Fibroblast of skin of right biceps (primary cell): Measurements from ENCODE around the gene TXNDC11.

Experiments used
- DNase-seq: peaks from one replicate; pipeline ENCODE4 v3.0.0-alpha.2; 2013

TXNDC11 gene

DNA sequence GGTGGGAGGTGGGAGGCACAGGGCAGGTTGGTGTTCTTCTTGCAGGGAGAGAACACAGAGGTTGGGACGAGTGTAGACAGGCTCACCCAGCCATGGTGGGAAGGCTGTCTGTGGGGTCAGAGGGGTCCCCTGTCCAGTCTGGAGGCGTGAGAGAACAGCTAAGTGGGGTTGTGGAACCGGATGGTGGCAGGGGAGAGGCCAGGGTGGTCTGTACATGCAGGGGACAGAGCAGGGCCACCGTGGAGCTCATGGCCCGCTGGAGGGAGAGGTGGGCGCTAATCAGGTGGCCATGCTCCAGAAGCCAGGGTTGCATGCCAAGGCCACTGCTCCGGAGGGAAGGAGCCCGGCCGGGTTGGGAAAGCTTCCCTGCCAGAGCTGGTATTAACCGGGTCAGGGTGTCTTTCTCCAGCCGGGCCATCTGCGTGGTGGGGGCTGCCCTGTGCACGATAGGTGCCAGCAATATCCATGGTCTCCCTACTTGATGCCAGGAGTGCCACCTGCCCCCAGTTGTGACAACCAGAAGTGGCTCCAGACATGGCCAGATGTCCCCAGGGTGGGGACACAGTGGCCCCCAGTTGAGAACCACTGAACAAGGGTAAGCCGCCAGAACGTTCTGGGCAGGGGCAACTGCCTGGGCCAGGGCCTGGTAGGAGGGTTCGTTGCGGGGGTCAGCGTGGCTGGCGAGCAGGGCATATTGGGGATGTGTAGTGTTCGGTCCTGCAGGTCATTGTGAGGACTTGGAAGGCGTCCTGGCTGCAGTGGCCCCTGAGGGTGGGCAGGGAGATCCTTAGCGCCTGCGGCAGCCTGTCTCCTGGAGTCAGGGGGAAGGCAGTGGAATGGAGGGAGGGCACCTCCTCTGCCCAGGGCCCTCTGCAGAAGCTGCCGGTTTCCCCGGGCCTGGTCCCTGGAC, 69.3 kb downstream of the TXNDC11 start:
- DNase-seq = no peak

DNA sequence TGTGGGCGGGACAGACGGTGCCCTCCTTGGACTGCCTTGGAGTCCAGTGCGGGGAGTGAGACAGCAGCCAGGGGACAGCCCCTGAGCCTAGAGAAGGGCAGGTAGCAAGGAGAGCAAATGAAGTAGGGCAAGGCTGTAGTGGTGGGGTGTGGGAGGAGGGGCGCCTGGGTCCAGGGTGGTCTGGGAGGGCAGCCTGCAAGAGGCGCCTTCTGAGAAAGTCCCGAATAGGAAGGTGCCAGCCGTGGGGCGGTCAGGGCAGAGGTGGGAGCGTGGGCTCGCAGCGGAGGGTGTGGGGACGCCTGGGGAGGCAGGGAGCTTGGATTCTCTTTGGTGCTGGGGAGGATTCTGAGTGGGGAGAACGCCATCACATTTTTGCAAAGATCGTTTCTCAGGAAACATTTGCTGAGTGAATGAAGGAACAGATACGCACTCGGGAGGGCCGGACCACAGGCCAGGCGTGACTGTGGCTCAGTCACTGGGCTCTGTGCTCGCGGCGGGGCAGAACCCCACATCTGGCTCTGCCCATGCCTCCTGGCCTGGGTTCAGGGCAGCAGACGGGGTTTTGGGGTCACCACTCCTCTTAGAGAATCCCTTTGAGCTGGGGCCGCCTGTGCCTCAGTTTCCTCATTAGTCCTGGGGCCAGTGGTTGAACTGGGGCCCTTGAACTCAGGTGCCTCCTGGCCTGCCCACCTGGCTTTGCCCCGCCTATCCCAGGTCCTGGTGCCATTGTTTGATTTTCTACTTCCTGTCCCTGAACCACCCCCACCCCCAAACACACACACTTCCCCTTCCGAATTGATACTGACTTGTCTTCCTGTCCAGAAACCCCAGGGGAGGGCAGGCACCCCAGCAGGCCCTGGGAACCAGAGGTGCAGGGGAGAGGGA, 70.2 kb downstream of the TXNDC11 start:
- DNase-seq = no peak

DNA sequence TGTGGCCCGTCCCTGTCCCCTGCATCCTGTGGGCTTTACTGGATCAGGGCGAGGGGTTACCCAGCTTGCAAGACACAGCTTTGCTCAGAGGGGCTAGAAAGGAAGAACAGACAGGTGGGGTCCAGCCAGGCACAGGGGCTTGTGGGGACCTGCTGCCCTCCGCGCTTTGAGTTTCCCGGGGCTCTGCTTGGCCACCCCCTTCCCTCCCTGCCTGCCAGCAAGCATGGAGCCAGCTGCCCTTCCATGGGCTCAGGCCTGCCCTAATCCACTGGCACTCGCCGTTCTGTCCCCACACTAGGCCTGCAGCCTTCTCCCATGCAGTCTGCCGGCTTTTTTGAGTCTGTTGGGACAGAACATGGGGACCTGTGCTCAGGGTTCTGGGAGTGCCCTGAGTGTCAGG, 71.0 kb downstream of the TXNDC11 start:
- DNase-seq = no peak

DNA sequence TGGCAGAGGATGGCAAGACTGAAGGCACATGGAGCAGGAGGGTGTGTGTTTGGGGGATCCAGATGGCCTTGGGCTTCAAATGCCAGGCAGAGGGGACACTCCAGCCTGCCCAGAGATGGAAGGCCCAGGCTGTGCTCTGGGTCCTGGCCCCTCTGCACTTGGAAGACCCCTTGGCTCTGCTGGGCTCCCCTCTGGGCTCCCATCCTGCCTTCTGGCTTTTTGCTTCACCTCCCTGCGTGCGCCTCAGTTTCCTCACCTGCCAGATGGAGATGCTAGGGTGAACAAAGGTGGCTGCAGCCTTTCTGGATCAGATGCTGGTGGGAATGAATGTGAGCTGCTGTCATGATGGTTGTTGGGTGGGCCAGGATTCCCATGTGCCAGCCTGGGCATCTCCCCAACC, 71.4 kb downstream of the TXNDC11 start:
- no peak for DNase-seq

DNA sequence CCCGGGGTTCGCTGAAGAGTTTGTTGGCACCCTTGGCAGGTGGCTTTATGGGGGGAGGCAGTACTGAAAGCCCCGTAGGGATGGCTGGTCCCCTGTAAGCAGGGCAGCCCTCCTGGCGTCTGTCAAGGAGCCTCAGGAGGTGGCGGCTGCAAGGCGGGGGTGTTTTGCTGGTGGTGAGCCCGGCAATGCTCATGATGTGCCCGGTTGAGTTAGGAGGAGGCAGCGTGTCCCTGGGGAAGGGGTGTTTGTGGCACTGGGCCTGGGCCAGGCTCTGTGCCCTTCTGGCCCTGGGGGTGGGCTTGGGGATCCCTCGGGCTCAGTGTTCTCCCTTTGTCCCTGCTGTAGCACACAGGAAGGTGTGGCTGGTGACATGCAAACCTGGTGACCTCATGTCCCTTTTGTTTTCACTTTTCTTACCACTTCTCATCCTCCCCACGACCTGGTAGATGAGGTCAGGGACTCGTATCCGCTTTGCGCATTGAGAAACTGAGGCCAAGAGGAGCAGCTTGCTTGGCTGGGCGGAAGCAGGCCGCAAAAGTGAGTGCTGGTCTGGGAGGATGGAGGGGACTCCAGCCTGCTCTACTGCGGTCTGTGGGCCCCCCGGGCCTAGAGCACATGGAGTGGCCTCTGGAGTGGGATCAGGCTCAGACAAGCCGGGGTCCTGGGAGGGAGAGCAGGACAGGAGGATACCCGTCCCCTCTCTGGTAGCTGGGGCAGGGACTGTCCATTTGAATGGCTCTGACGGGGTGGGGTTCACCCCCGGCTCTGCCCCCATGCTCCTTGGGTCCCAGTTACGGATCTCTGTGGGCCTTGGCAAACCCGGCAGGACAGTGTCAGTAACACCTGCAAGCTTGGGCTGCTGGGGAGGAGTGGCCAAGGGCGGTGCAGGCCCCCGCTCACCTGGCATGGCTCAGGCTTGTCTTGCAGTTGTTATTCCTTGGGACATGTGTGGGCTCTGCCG, 72.2 kb downstream of the TXNDC11 start:
- DNase-seq = no peak

DNA sequence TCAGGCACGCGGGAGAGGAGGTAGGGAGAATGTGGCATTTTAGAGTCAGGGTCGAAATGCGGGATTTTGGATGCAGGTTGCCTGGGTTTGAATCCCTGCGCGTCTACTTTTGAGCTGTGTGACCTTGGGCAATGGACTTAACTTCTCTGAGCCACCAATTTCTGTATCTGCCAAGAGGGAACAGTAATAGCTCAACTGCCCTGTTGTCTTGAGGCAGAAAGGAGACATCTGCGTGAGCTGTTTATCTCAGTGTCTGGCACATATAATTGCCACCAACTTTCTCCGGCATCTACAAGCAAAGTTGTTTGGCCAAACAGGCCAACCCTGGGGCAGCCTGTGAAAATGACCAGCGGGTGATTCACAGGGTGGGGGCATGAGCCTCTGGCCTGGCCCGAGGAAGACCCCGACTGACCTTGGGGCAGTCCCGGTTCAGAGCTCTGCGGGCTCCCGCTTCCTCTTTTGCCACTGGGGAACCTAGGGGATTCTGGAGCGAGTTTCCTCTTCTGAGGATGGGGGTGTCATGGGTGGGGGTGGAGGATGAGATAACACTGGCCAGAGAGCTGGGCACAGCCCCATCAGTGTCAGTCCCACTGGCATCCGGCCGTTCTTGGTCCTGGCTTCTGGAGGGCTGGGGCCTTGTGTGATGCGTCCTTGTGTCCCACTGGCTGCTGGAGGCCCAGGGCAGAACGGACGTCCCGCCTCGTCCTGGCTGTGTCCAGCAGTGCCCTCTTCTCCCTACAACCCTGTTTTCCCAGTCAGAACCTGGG, 73.1 kb downstream of the TXNDC11 start:
- no peak for DNase-seq

DNA sequence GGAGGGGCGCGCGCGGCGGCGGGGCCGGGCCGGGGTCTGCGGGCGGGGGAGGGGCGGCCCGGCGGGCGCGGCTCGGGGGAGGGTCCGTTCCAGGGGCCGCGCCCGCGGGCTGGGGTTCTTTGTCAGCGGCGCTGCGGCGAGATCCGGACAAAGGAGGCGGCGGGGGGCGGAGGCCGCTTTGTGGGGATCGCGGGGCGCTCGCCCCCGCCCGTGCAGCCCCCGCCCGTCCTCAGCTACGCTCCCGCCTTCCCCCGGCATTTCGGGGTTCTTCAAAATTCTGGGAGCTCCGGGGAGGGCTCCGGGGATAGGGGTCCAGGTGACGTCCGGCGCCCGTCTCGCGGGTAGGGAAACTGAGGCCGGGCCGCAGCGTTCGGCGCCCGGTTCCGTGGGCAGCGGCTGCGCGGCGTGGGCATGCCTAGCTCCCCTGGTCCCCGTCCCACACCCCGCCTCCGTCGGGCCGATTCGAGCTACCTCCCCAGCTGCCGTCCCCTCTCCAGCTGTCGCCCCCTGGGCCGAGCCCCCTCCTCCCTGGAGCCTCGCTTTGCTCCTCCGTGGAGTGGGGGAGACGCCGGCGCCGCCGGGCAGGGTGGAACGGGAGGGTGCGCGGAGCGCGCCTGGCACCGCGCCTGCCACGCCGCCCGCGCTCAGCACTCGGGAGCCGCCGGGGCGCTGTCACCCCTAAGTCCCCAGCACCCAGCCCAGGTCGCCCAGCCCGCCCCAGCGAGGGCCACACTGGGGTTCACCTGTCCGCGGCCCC, 73.9 kb downstream of the TXNDC11 start:
- no peak for DNase-seq

DNA sequence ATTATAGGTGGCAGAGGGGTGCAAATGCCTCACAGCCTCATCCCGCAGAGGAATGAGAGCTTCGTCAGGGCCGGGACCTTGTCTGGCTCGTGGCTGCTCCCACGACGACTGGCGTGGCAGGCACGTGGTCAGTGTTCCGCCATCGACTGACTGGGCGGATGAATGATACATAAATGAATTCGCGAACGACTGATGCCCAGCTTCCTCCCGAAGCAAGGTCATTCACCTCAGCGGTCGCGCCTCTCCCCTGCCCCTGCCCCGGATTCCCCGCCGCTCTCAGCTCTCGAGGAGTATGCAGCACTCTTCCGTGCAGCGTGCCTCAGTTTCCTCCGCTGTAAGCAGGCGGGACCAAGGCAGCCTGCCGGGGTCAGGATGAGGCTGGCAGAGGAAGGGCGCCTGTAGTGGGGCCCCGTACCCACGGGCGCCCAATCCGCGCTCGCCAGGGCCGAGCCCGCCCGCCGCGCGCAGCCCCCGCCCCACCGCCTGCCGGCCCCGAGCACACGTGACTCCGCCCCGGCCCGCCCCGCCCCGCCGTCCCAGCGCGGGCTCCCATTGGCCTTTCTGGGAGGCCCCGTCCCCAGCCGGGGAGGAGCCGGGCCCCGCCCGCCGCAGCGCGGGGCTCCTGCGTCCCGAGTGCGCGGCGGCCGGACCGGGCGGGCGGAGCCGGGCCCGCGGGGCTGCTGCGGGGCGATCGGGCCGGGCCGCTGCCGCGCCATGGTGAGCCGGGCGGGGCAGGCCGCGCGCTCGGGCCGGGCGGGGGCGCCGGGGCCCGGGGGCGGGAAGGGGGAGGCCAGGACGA, 74.6 kb downstream of the TXNDC11 start, which contains the start of gene SNN:
TSS of gene SNN (plus strand) at position 632 of the 799 bp plus-strand sequence. CDS start 7,605 bp downstream, outside the sequence.
- peak; percentile 88 for DNase-seq

DNA sequence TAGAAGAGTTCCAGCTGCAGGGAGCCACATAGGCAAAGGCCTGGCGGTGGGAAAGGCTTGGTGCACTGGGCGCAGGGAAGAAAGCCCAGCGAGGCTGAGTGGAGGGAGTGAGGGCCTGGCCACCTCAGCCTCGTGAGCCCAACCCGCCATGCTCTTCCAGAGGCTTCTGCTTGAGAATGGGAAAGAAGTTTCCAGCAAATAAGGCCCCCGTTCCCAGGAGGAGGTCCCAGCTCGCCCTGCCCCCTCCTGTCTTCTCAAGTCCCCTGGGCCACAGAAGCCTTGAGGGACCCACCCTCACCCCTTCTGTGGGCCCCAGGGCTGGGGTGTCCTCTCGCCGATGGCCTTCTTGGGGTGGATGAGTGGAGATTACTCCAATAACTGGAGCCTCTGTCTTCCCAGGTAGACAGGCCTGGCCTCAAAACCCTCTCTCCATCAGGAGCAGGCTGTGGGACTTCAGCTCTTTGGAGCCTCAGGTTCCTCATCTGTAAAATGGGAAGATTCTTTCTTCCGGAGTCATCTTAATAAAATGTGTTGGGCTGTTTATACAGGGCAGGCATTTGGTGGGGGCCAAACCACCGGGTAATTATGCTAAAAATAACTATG, 75.3 kb downstream of the TXNDC11 start:
- DNase-seq = no peak

DNA sequence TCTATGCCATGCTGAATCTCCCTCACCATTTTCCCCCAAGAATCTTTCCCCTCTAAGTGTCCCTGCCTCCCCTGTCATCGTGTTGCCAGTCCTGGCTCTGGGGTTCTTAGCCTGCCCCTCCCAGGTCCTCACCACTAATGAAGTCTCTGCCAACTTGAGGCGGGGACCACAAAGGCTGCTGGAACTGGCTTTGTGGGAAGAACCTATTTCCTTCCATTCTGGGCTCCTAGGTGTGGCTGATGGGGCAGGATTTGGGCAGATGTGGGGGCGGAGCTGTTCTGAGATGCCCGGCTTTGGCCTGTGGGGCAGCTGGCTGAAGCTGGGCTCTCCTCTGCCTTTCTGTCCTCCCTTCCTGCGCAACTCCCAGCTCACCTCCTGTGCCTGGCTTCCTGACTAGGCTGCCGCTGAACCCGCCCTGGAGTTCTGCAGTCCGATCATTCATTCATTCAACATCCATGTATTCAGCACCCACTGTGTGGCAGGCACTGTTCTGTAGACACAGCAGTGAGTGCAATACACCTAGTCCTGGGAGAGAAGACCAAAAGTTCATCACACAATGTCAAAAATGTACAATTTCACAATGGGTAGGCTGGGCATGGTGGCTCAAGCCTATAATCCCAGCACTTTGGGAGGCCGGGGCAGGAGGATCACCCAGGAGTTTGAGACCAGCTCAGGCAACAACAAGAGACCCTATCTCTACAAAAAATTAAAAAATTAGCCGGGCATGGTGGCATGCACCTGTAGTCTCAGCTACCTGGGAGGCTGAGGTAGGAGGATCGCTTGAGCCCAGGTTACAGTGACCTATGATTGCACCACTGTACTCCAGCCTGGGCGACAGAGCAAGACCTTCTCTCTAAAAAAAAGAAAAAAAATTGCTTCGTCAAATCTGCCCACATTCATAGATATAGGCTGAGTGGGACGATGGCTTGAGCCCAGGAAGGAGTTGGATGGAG, 76.3 kb downstream of the TXNDC11 start:
- DNase-seq = no peak

DNA sequence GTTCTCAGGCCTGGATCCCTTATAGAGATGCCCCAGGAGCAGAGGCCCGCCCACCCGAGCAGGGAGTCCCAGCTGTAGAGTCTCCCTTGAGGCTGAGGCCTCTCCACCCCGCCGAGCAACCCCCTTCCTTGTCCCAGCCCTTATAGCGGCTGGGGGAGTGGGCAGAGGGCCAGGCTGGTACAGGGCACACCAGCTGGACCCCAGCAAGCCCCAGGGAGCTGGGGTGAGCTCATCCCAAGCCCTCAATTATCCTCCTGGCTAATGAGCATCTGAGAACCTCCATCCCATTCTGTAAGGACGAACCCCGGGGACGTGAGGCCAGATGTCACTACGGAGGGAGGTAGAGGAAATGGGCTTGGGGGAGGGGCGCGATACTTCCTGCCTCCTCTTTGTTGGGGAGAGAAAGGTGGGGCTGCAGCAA, 77.6 kb downstream of the TXNDC11 start:
- DNase-seq = no peak

DNA sequence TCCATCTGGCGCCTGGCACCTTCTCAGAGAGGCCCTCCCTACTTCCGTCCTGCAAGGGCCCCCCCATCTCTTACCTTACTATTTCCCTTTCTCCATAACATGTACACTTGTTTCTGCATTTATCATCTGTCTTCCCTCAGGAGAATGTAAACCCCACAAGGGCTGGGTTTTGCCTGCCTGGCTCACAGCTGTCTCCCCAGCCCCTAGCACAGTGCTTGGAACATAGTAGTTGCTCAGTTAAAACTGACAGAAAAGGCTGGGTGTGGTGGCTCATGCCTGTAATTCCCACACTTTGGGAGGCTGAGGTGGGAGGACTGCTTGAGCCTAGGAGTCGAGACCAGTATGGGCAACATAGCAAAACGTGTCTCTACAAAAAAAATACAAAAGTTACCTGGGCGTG, 80.1 kb downstream of the TXNDC11 start:
- no peak for DNase-seq

DNA sequence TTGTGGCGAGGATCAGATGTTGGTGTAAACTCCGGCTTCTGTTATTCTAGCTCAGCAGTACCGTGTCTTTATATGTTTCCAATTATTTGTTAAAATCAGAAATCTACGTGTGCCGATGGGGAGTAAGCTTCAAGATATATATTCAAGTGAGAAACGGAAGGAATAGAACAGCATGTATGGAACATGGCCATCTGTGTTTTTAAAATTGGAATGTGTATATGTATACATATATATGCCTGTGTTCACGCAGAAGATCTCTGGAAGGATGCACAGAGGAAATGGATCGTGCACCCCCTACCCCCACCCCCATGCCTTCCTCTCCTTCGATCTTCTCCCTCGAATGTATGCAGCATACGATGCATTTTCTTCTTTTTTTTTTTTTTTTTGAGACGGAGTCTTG, 82.1 kb downstream of the TXNDC11 start:
- DNase-seq = no peak

DNA sequence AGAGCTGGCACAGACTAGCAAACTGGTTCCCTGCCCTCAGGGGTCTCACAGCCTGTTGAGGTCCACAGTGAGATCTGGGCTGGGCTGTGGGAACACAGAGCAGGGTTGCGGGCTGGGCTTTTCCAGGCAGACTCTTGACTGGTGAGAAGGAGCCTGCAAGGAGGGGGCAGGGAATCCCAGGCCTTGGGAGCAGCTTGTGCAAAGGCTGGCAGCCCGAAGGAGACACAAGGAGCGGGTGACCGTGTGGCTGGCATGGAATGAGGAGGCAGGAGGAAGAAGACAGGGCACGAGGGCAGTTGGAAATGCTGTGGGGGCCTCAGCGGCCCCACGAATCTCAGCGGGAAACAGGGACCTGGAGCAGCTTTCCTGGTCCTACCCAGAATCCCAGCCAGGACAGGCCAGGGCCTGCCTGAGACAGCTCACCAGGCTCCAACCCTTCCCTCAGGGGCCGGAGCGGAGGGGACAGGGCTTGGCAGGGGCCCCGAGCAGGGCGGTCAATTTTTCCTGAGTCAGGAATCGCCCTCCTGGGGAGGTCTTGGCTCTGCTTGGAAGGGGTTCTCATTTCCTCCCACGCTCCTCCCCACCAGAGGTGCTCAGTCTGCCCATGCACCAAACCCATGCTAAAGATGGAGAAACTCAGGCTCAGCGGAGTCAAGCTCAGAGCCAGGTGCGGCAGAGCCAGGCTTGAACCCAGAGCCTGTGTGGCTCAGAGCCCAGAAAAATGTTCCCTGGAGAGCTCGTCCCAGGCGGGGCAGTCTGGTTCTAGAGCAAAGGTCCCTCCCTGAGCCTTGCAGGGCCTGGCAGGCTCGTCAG, 83.6 kb downstream of the TXNDC11 start:
- DNase-seq = no peak

DNA sequence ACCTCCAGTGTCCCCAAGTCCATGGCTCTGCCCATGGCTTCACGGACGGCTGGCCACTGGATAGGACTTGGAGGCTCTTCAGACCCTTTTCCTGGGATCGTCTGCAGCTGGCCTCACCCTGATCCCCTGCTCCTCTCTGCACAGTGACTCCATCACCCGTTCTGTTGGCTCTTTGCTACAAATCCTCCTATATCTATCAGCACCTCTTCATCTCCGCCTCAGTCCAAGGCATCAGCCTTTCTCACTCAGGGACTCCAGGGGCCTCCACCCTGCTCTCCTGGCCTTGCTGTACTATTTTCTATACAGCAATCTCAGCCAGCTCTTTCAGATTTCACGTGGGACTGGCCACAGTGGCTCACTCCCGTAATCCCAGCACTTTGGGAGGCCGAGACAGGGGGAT, 85.1 kb downstream of the TXNDC11 start:
- no peak for DNase-seq

DNA sequence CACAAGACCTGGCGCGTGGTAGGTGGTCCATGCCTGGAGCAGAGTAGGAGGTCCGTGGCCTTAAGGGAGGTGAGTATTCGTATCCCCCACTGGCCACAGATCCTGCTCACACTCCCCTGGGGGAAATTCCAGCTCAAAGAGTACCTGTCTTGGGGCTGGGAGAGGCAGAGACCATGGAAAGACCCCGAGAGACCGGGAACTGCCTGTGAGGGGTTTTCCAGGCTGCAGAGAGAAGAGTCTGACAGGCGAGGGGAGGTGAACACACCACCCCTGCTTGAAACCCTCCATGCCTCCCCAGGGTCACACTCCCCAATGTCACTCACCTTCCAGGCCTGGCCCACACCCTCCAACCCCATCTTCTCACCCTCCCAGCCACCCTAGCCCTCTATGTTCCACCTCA, 87.0 kb downstream of the TXNDC11 start:
- no peak for DNase-seq

DNA sequence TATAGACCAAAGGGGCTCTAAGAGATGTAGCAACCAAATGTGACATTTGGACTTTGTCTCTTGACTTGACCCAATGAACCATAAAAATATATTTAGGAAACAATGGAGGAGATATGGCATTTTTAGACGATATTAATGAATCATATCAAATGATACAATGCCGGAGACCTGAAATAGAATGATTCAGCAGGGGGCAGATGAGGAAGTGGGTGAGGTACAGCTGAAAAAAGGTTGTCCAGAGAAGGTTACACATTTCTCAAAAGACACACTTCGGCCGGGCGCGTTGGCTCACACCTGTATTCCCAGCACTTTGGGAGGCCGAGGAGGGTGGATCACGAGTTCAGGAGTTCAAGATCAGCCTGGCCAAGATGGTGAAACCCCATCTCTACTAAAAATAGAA, 90.9 kb downstream of the TXNDC11 start:
- DNase-seq = no peak
